Endothelial cell of hepatic sinusoid (primary cell): ENCODE measurements around the gene DIPK1B.

ENCODE experiments used
- in situ Hi-C: cut with HindIII; loops from 2 replicates; pipeline ENCODE4 v1.10.0; 2017; ENCODE audit warnings: low sequenced_read_pairs

DIPK1B gene

GRCh38 chr9:136714893-136715274 lies 2.5 kb downstream of the DIPK1B start:
- in situ Hi-C loops: loop anchor here (5.0 kb wide), 3 partner anchors 52 to 228 kb away; no protein-coding TSS in a partner anchor

- in situ Hi-C loops: no loop called here
Measured at GRCh38 chr9:136717399-136717798, 5.0 kb downstream of the DIPK1B start.

GRCh38 chr9:136718345-136719194 lies 6.2 kb downstream of the DIPK1B start:
- in situ Hi-C loops: no loop called here

- in situ Hi-C loops: no loop called here
Measured at GRCh38 chr9:136719195-136719880, 7.0 kb downstream of the DIPK1B start.

- in situ Hi-C loops: no loop called here
Measured at GRCh38 chr9:136720251-136720897, 8.0 kb downstream of the DIPK1B start.

- in situ Hi-C loops: no loop called here
Measured at GRCh38 chr9:136720898-136721338, 8.5 kb downstream of the DIPK1B start.

GRCh38 chr9:136721339-136722092 lies 9.1 kb downstream of the DIPK1B start:
- in situ Hi-C loops: no loop called here

GRCh38 chr9:136722093-136722968 lies 10.0 kb downstream of the DIPK1B start:
- in situ Hi-C loops: no loop called here

GRCh38 chr9:136722969-136723356 lies 10.6 kb downstream of the DIPK1B start:
- in situ Hi-C loops: no loop called here

- in situ Hi-C loops: no loop called here
Measured at GRCh38 chr9:136723362-136723976, 11.1 kb downstream of the DIPK1B start.

- in situ Hi-C loops: no loop called here
Measured at GRCh38 chr9:136723989-136724388, 11.6 kb downstream of the DIPK1B start.

GRCh38 chr9:136724772-136725171 lies 12.4 kb downstream of the DIPK1B start:
- in situ Hi-C loops: no loop called here

GRCh38 chr9:136725612-136726011 lies 13.2 kb downstream of the DIPK1B start:
- in situ Hi-C loops: no loop called here

GRCh38 chr9:136726118-136726517 lies 13.7 kb downstream of the DIPK1B start:
- in situ Hi-C loops: no loop called here

- in situ Hi-C loops: no loop called here
Measured at GRCh38 chr9:136726631-136727191, 14.3 kb downstream of the DIPK1B start.

- in situ Hi-C loops: no loop called here
Measured at GRCh38 chr9:136728080-136728547, 15.7 kb downstream of the DIPK1B start.

GRCh38 chr9:136728548-136729123 lies 16.3 kb downstream of the DIPK1B start:
- in situ Hi-C loops: no loop called here

- in situ Hi-C loops: no loop called here
Measured at GRCh38 chr9:136729144-136729543, 16.8 kb downstream of the DIPK1B start.

- in situ Hi-C loops: no loop called here
Measured at GRCh38 chr9:136729926-136730325, 17.6 kb downstream of the DIPK1B start.
